Fibroblast of mammary gland (primary cell): Measurements from ENCODE around the gene CCDC102A.

Experiments used
- DNase-seq: peaks from one replicate; pipeline ENCODE4 v3.0.0-alpha.2; 2010; ENCODE audit warnings: low read depth
- H3K4me3 ChIP-seq: 2 replicates; pipeline ENCODE4 v1.5.1; 2011; ENCODE audit warnings: low read depth, mild to moderate bottlenecking, low read length, moderate library complexity; ENCODE audit not compliant: control insufficient read depth
- CTCF ChIP-seq: conservative IDR thresholded peaks from 2 replicates; pipeline ENCODE4 v1.5.1; 2011; ENCODE audit warnings: low read depth, low read length, inconsistent platforms; ENCODE audit not compliant: control insufficient read depth, insufficient read depth

CCDC102A gene

GRCh38 chr16:57486858-57487834 is 49.2 kb downstream of the CCDC102A start:
- DNase-seq = no peak
- no peak for TF ChIP-seq CTCF
- peak overlapping the region; percentile 38 for H3K4me3 ChIP-seq

- H3K4me3 ChIP-seq = peak within 1 kb of the TSS; percentile 57
- no peak for TF ChIP-seq CTCF
- DNase-seq = peak; percentile 56
Observed at GRCh38 chr16:57485916-57486857, 50.2 kb downstream of the CCDC102A start, which contains the start of gene DOK4. Gene DOK4 (minus strand): TSS chr16:57486493. CDS start chr16:57479507, 6,986 bp downstream.

GRCh38 chr16:57485091-57485915 is 51.1 kb downstream of the CCDC102A start:
- TF ChIP-seq CTCF = no peak
- DNase-seq = no peak
- H3K4me3 ChIP-seq = peak overlapping the region; percentile 57

GRCh38 chr16:57484515-57485005 is 51.8 kb downstream of the CCDC102A start:
- no peak for DNase-seq
- TF ChIP-seq CTCF = no peak
- no peak overlapping the region for H3K4me3 ChIP-seq

GRCh38 chr16:57483725-57484514 is 52.5 kb downstream of the CCDC102A start:
- TF ChIP-seq CTCF = no peak
- DNase-seq = no peak

More at GRCh38 chr16:57483725-57484514, 52.5 kb downstream of the CCDC102A start:
- H3K4me3 ChIP-seq = no peak overlapping the region
